ELF-1 (cell line): ENCODE data around the gene ZNF235.
"Not testable (repeated sequence)": the region's sequence is repeated elsewhere in the genome, so short reads cannot be mapped to it uniquely, and the experiment has no call there.

Experiments
- DNase-seq: peaks from one replicate; pipeline ENCODE4 v3.0.0-alpha.2; 2016; ENCODE audit warnings: low read depth, low spot score

The ZNF235 gene

GRCh38 chr19:44255705-44256411 is 49.0 kb downstream of the ZNF235 start:
- DNase-seq: no peak

GRCh38 chr19:44254496-44254895 is 50.3 kb downstream of the ZNF235 start:
- no peak for DNase-seq

- not testable (repeated sequence) for DNase-seq
Measured at GRCh38 chr19:44253392-44253791, 51.4 kb downstream of the ZNF235 start.

GRCh38 chr19:44252332-44252731 is 52.5 kb downstream of the ZNF235 start:
- DNase-seq: not testable (repeated sequence)

- DNase-seq: no peak
Measured at GRCh38 chr19:44236384-44236783, 68.4 kb downstream of the ZNF235 start.
